Jurkat, Clone E6-1 (cell line): ENCODE measurements around the gene DPY19L3. TPM values are rescaled to one million over a fixed set of nuclear protein-coding genes. Genes with fewer than 3 reads are reported as not detected.
"Not testable (repeated sequence)": the region's sequence is repeated elsewhere in the genome, so short reads cannot be mapped to it uniquely, and the experiment has no call there.

Source experiments
- DNase-seq: peaks from one replicate; pipeline ENCODE4 v3.0.0-alpha.2; 2011; ENCODE audit warnings: low read depth, low spot score
- H3K4me3 ChIP-seq: 2 replicates; pipeline ENCODE4 v1.5.1; 2011; ENCODE audit warnings: mild to moderate bottlenecking, low read length, control low read depth, moderate library complexity
- polyA plus RNA-seq: library from polyadenylated mRNA; unstranded; fragments of >200 nt; gene quantifications from one replicate; pipeline ENCODE4 v1.2.1, GENCODE V29; 2012; ENCODE audit warnings: missing spikeins; ENCODE audit not compliant: insufficient read length, insufficient read depth

DPY19L3 gene, protein sequence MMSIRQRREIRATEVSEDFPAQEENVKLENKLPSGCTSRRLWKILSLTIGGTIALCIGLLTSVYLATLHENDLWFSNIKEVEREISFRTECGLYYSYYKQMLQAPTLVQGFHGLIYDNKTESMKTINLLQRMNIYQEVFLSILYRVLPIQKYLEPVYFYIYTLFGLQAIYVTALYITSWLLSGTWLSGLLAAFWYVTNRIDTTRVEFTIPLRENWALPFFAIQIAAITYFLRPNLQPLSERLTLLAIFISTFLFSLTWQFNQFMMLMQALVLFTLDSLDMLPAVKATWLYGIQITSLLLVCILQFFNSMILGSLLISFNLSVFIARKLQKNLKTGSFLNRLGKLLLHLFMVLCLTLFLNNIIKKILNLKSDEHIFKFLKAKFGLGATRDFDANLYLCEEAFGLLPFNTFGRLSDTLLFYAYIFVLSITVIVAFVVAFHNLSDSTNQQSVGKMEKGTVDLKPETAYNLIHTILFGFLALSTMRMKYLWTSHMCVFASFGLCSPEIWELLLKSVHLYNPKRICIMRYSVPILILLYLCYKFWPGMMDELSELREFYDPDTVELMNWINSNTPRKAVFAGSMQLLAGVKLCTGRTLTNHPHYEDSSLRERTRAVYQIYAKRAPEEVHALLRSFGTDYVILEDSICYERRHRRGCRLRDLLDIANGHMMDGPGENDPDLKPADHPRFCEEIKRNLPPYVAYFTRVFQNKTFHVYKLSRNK
- 15.8 TPM for polyA plus RNA-seq

GRCh38 chr19:32405431-32406160 lies at the start of gene DPY19L3:
DPY19L3 (plus strand) TSS chr19:32405770; CDS start chr19:32408254, 2,484 bp downstream.
- peak within 1 kb of the TSS; percentile 82 for H3K4me3 ChIP-seq
- DNase-seq = peak; percentile 80

DNA sequence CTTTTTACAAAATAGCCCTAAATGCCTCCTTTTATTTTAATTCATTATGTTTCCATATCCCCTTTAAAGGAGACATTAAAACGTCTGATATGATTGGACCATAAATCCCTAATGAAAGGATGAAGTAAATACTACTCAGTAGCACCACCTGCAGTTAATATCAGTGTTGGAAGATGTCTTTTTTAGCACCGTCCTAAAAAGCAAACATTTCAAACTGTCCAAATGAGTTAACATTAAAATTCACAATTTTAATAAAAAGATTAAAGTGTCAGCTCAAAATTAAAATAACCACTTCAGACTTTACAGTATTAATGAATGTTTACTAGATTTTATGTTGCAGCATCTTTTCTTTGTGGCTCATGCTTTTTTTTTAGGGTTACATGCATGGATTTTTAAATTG lies 47.9 kb upstream of the DPY19L3 start:
- no peak for DNase-seq
- no peak overlapping the region for H3K4me3 ChIP-seq

GRCh38 chr19:32358321-32358720 lies 47.2 kb upstream of the DPY19L3 start:
- no peak for DNase-seq
- no peak overlapping the region for H3K4me3 ChIP-seq

GRCh38 chr19:32359581-32359980 lies 46.0 kb upstream of the DPY19L3 start:
- H3K4me3 ChIP-seq = no peak overlapping the region
- no peak for DNase-seq

GRCh38 chr19:32361574-32362317 lies 43.8 kb upstream of the DPY19L3 start:
- DNase-seq = no peak
- H3K4me3 ChIP-seq = no peak overlapping the region

DNA sequence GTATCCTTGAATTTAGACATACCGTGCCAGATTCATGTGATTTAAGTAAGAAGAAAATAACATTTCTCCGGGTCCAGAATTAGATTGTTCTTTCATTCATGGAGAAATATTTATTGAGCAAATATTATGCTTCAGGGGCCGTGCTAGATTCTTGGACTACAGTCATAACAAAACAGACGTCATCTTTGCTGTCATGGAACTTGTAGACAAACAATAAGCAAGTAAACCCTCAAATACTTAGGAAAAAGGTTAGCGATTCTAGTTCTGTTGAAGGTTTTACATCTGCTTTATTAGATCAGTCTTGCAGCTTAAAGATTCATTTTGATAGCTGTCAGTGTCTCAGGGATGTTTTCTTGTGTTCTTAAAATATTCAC lies 43.3 kb upstream of the DPY19L3 start:
- DNase-seq = no peak
- H3K4me3 ChIP-seq = no peak overlapping the region

DNA sequence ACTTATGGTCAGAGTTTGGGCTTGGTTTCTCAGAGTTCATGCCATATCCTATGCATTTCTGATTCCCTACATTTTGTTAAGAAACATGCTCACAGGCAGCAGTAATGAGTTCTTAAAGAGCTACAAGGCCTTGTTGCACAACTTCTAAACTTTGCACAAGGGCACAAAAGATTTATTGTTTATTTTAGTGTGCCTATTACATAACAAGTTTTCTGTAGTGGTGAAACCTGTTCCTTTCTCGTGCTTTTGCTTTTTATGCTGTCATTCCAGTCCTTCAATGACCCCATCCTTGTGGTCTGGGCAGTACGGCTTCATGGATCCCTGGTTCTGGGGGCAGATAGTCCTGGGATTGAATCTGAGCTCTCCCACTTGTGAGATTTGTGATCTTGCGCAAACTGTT lies 42.4 kb upstream of the DPY19L3 start:
- DNase-seq = no peak
- H3K4me3 ChIP-seq = no peak overlapping the region

DNA sequence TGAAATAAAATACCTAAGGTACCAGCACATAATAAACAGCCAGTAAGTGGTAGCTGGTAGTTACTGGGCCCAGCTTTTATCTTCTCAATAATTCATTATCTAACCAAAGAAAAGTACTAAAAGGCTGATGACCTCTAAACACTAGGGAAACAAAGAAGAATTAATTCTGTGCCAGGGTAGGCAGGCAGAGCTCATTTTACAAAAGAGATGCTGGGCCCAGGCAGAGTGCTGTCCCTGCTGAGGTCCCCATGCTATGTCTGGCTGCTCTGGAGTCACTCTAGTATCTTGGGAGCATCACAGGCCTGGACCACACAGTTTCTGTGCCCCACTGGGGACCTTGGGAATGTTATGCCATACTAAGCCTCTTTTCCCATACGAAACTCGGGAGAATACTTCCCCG lies 41.9 kb upstream of the DPY19L3 start:
- no peak overlapping the region for H3K4me3 ChIP-seq
- no peak for DNase-seq

DNA sequence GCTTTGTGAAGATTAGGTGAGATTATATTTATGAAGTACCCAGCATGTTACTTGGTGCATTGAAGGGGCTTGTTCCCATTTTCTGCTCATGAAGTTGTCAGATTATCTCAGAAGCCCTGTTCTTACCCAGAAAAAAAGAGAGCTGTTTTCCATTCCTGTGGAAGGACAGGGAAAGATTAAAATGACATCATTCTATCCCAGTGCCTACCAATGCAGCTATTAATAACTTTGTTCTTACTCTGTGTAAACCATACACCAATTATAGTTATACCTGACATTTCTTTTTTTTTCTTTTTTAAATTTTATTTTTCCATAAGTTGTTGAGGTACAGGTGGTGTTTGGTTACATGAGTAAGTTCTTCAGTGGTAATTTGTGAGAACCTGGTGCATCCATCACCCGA lies 41.5 kb upstream of the DPY19L3 start:
- DNase-seq = no peak
- H3K4me3 ChIP-seq = no peak overlapping the region

- DNase-seq = no peak
- no peak overlapping the region for H3K4me3 ChIP-seq
These were observed 38.5 kb upstream of the DPY19L3 start for GRCh38 chr19:32367063-32367462.

DNA sequence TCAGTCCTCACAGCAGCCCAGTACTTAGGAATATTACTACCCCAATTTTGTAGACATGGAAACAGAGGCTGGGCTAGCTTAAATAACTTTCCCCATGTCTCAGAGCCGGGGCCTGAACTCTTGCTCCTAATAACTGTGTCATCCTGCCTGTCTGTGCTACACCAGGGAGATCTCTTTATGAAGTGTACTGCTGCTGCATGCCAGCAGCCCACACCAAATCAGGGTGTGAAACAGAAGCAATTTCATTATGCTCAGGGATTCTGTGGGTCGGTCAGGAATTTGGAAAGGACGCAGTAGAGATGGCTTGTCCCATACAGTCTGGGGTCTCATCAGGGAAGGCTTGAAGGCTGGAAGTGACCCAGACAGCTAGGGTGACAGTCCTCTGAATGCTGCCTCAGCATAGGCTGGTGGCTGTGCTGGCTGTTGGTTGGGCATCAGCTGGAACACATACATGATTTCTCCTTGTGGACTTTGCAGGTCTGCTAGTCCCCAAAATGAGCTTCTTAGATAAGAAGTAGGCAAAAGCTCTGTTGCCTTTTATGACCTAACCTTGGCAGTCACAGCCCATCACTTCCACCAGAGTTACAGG lies 37.5 kb upstream of the DPY19L3 start:
- no peak overlapping the region for H3K4me3 ChIP-seq
- DNase-seq = no peak

DNA sequence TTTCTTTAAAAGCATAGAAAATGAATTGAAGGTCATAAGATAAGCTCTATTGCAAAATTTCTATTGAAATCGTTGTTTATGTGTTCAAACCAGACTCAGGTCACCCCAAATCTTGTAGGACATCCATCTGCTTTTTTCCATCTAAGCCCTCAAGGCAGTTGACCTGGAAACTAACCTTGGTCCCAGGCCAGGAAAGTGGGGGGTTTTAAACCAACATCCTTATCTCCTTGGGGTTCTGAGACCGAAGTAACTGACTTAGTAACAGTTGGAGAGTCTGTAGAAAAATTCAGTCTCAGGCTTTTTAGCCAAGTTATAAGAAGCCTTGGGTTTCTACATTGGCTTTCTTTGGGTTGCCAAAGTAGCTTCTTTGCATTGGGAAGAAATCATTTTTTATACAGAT lies 36.8 kb upstream of the DPY19L3 start:
- no peak for DNase-seq
- no peak overlapping the region for H3K4me3 ChIP-seq

- no peak for DNase-seq
- no peak overlapping the region for H3K4me3 ChIP-seq
These were observed 32.6 kb upstream of the DPY19L3 start for GRCh38 chr19:32372726-32373517.

DNA sequence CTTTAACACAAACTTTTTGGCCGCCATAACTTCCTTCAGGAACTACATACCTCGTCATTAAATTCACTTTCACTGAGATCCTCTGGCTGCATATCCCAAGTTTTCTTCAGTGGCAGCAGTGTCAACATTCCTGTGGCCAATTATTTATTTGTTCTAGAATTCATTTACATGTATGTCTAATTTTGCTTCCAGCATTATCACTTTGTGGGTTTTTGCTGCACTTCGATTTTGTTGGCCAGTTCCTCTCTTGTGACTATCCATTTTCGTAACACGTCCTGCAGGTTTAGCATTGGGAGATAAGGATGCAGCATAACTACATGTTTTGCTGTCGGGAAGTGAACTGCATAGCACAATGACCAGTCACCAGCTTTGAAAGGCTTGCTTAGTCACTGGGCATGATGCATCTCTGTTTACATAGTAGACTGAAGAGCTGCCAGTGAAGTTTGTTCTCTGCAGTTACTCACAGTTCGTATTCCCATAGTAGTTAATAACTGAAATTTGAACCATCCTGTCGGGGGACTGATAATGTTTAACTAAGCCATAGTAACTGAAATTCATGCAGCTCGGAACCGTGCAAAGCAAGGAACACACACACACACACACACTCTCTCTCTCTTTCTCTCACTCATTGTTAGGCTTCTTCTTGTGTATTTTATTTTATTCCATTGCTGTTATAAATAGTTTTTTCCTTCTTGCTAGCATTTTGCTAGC lies 31.8 kb upstream of the DPY19L3 start:
- DNase-seq = no peak
- no peak overlapping the region for H3K4me3 ChIP-seq

- DNase-seq, H3K4me3 ChIP-seq: not testable (repeated sequence)
These were observed 31.2 kb upstream of the DPY19L3 start for GRCh38 chr19:32374362-32374761.

DNA sequence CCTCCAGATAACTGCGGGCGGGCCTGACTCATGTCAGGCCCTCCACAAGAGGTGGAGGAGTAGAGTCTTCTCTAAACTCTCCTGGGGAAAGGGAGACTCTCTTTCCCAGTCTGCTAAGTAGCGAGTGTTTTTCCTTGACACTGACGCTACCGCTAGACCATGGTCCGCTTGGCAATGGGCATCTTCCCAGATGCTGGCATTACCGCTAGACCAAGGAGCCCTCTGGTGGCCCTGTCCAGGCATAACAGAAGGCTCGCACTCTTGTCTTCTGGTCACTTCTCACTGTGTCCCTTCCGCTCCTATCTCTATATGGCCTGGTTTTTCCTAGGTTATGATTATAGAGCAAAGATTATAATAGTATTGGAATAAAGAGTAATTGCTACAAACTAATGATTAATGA lies 28.5 kb upstream of the DPY19L3 start:
- not testable (repeated sequence) for DNase-seq

GRCh38 chr19:32380269-32380668 lies 25.3 kb upstream of the DPY19L3 start:
- no peak for DNase-seq
- H3K4me3 ChIP-seq = no peak overlapping the region

More for the DNA sequence above, 28.5 kb upstream of the DPY19L3 start:
- not testable (repeated sequence) for H3K4me3 ChIP-seq
